Suppressor macrophage treated with lipopolysaccharide for 4 hours (primary cell): ENCODE data around the gene TBC1D3B.
A peak's percentile ranks its signal among the peaks of the same experiment; 100 is the strongest.
"Not testable (repeated sequence)": the region's sequence is repeated elsewhere in the genome, so short reads cannot be mapped to it uniquely, and the experiment has no call there.

Source experiments
- DNase-seq: peaks from one replicate; pipeline ENCODE4 v3.0.0-alpha.2; 2020

Gene TBC1D3B

GRCh38 chr17:36168836-36169235 lies 7.6 kb downstream of the TBC1D3B start:
- not testable (repeated sequence) for DNase-seq

- DNase-seq: peak; percentile 95
Measured at GRCh38 chr17:36153895-36154610, 22.4 kb downstream of the TBC1D3B start.

GRCh38 chr17:36152639-36153120 lies 23.8 kb downstream of the TBC1D3B start:
- peak; percentile 23 for DNase-seq

GRCh38 chr17:36151891-36152638 lies 24.4 kb downstream of the TBC1D3B start:
- DNase-seq: no peak

- DNase-seq: peak; percentile 88
Measured at GRCh38 chr17:36149296-36149820, 27.1 kb downstream of the TBC1D3B start.

- DNase-seq: peak; percentile 90
Measured at GRCh38 chr17:36148559-36149295, 27.7 kb downstream of the TBC1D3B start.

GRCh38 chr17:36147601-36148000 lies 28.8 kb downstream of the TBC1D3B start:
- DNase-seq: no peak

- DNase-seq: no peak
Measured at GRCh38 chr17:36144981-36145729, 31.3 kb downstream of the TBC1D3B start.

- peak; percentile 84 for DNase-seq
Measured at GRCh38 chr17:36144014-36144413, 32.4 kb downstream of the TBC1D3B start.

GRCh38 chr17:36142806-36143205 lies 33.6 kb downstream of the TBC1D3B start:
- no peak for DNase-seq

GRCh38 chr17:36142235-36142634 lies 34.2 kb downstream of the TBC1D3B start:
- no peak for DNase-seq

GRCh38 chr17:36136439-36136838 lies 40.0 kb downstream of the TBC1D3B start:
- DNase-seq: no peak

- no peak for DNase-seq
Measured at GRCh38 chr17:36136036-36136435, 40.4 kb downstream of the TBC1D3B start.

- DNase-seq: no peak
Measured at GRCh38 chr17:36135465-36135864, 41.0 kb downstream of the TBC1D3B start.

GRCh38 chr17:36133602-36134236 lies 42.7 kb downstream of the TBC1D3B start:
- peak; percentile 88 for DNase-seq

- DNase-seq: peak; percentile 74
Measured at GRCh38 chr17:36132421-36132831, 44.0 kb downstream of the TBC1D3B start.

GRCh38 chr17:36131931-36132330 lies 44.5 kb downstream of the TBC1D3B start:
- no peak for DNase-seq

GRCh38 chr17:36131421-36131820 lies 45.0 kb downstream of the TBC1D3B start:
- DNase-seq: peak; percentile 88

- DNase-seq: peak; percentile 56
Measured at GRCh38 chr17:36130346-36130745, 46.1 kb downstream of the TBC1D3B start.

- no peak for DNase-seq
Measured at GRCh38 chr17:36129616-36130015, 46.8 kb downstream of the TBC1D3B start.

- DNase-seq: no peak
Measured at GRCh38 chr17:36128411-36128978, 47.9 kb downstream of the TBC1D3B start.

- peak; percentile 51 for DNase-seq
Measured at GRCh38 chr17:36127911-36128310, 48.5 kb downstream of the TBC1D3B start.
